ENCODE measurements around the gene TSPAN33.

The TSPAN33 gene

GRCh38 chr7:129144095-129144833, at the start of gene TSPAN33:
Gene TSPAN33 (plus strand): TSS chr7:129144707. CDS start chr7:129144981, 274 bp downstream.
- DNase-seq (ENCODE audit: extremely low spot score), result peak; percentile 92
- TF ChIP-seq CTCF (IDR thresholded peaks at IDR 0.05; ENCODE audit: control extremely low read depth, extremely low read depth, low read depth, missing control alignments), result no peak
- CTCF ChIA-PET, result interaction anchor here (1.0 to 16.0 kb wide), 6 partner anchors 10 to 57 kb away, joined by 3 to 220 read pairs (median 6); no protein-coding TSS in a partner anchor
- POLR2A ChIA-PET, result no interaction called here

- ChIA-PET POLR2A (interaction anchor here (1.0 kb wide), 1 partner anchor 40 kb away, joined by 5 read pairs; the partner anchor contains the start of gene TNPO3), CTCF (interaction anchor here (1.0 to 1.3 kb wide), 5 partner anchors 8 to 113 kb away, joined by 3 to 6 read pairs (median 3); no protein-coding TSS in a partner anchor)
- TF ChIP-seq CTCF (IDR thresholded peaks at IDR 0.05; ENCODE audit: control extremely low read depth, extremely low read depth, low read depth, missing control alignments), result no peak
- DNase-seq (ENCODE audit: extremely low spot score), result peak; percentile 53
Measured at GRCh38 chr7:129095258-129095657, 49.2 kb upstream of the TSPAN33 start.

GRCh38 chr7:129098409-129099084, 46.0 kb upstream of the TSPAN33 start:
- no peak for DNase-seq (ENCODE audit: extremely low spot score)
- ChIA-PET POLR2A (no interaction called here), CTCF (interaction anchor here (0.7 to 2.2 kb wide), 5 partner anchors 9 to 195 kb away, joined by 3 to 9 read pairs (median 4); no protein-coding TSS in a partner anchor)
- no peak for TF ChIP-seq CTCF (IDR thresholded peaks at IDR 0.05; ENCODE audit: control extremely low read depth, extremely low read depth, low read depth, missing control alignments)

- TF ChIP-seq CTCF (IDR thresholded peaks at IDR 0.05; ENCODE audit: control extremely low read depth, extremely low read depth, low read depth, missing control alignments), result no peak
- CTCF ChIA-PET, result interaction anchor here (1.2 to 4.7 kb wide), 6 partner anchors 9 to 197 kb away, joined by 3 to 45 read pairs (median 4); no protein-coding TSS in a partner anchor
- POLR2A ChIA-PET, result no interaction called here
- DNase-seq (ENCODE audit: extremely low spot score), result no peak
Measured at GRCh38 chr7:129100827-129101166, 43.7 kb upstream of the TSPAN33 start.

- ChIA-PET CTCF (interaction anchor here (1.1 to 4.7 kb wide), 13 partner anchors 9 to 198 kb away, joined by 3 to 45 read pairs (median 4); partner anchors contain the start of gene TSPAN33), POLR2A (no interaction called here)
Measured at GRCh38 chr7:129101746-129102145, 42.8 kb upstream of the TSPAN33 start.

More at GRCh38 chr7:129101746-129102145, 42.8 kb upstream of the TSPAN33 start:
- DNase-seq (ENCODE audit: extremely low spot score), result no peak
- TF ChIP-seq CTCF (IDR thresholded peaks at IDR 0.05; ENCODE audit: control extremely low read depth, extremely low read depth, low read depth, missing control alignments), result no peak
